22Rv1 (cell line): ENCODE measurements around the gene ANKRD17.
"Not testable (repeated sequence)": the region's sequence is repeated elsewhere in the genome, so short reads cannot be mapped to it uniquely, and the experiment has no call there.

Experiments used
- H3K27ac ChIP-seq: fragments of 450-650 bp; 2 replicates; pipeline ENCODE4 v1.5.1; 2017
- CTCF ChIP-seq: fragments of 450-650 bp; IDR thresholded peaks from 2 replicates; pipeline ENCODE4 v1.5.1; 2017; ENCODE audit warnings: mild to moderate bottlenecking
- ZFX ChIP-seq: fragments of 450-650 bp; IDR thresholded peaks from 2 replicates; pipeline ENCODE4 v1.6.1; 2017; ENCODE audit warnings: antibody characterized with exemption, borderline replicate concordance

Gene ANKRD17

DNA sequence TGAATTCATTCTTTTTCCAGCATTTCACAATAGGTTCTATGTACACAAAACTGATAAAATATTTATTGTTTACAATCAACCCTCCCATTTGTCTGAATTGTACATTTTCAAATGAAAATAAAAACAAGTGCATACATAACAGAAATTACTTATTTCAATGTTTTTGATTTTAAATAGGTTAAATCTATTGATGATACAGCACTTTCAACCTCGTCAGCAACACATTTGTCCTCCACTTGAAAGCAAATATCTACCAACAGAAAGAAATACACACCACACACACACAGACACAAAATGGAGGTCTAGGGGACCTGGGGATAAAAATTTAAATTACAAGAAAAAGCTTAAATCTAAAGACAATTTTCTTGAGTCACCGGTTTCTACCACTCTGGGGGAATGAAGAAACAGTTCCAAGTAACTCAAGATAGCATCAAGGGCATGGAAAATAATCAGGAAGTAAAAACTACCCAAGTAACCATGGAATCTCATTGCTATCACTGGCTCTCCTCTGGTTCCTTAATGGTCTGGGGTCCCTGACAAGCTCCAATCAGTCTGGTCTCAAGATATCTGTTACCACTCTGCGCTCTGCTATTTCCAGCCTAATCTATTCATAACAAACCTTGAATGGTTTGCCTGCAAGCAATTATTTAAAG, 27.6 kb downstream of the ANKRD17 start:
- TF ChIP-seq ZFX (no peak), CTCF (no peak)
- H3K27ac ChIP-seq: no peak overlapping the region; the same call in 1 of the 2 replicates

DNA sequence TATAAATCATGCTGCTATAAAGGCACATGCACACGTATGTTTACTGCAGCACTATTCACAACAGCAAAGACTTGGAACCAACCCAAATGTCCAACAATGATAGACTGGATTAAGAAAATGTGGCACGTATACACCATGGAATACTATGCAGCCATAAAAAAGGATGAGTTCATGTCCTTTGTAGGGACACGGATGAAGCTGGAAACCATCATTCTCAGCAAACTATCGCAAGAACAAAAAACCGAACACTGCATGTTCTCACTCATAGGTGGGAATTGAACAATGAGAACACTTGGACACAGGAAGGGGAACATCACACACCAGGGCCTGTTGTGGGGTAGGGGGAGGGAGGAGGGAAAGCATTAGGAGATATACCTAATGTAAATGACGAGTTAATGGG, 29.8 kb downstream of the ANKRD17 start:
- H3K27ac ChIP-seq: not testable (repeated sequence)

DNA sequence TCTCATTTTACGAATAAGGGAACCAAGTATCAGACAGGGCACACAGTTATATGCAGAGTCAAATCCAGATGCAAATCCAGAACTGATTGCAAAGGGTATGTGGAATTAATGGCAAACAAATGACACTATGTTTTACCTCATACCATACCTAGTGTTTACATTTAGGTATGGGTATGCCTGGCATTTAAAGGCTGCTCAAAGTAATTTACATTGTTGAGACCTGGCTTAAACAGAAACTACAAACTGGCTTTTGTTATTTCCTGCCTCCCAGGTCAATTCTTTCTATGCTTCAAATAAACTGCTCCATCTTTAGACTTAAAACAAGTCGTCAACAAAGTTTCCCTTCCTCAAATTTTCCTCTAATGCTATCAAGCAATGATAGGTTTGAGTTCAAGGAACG, 33.7 kb downstream of the ANKRD17 start:
- no peak overlapping the region for H3K27ac ChIP-seq

GRCh38 chr4:73223258-73223650, 35.3 kb downstream of the ANKRD17 start:
- H3K27ac ChIP-seq: peak overlapping the region; percentile 80
- TF ChIP-seq ZFX (no peak), CTCF (no peak)

More for the DNA sequence above, 33.7 kb downstream of the ANKRD17 start:
- TF ChIP-seq ZFX: no peak
- TF ChIP-seq CTCF: no peak

GRCh38 chr4:73222466-73223257, 35.9 kb downstream of the ANKRD17 start:
- TF ChIP-seq CTCF: no peak
- TF ChIP-seq ZFX: no peak
- H3K27ac ChIP-seq: peak overlapping the region; percentile 80

DNA sequence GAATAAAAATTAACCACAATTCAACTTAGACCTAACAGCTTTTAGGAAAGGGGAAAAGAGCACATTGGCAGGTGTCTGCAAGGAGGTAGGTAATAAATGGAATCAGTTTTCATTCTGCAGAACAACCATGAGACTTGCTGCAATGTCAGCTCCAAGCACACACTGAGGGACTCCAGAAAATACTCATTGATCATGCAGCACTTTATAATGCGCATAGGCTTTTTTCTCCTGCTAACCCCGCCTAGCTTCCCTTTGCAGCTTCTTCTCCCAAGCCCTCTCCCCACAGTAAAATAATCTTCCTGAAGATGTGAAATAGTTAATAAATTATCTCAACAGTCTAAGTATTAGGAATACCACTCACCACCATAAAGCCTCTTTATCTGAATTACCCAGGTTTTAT, 36.9 kb downstream of the ANKRD17 start:
- no peak for TF ChIP-seq CTCF
- no peak for TF ChIP-seq ZFX
- H3K27ac ChIP-seq: peak overlapping the region; percentile 80; the same call in 1 of the 2 replicates

GRCh38 chr4:73220815-73221214, 37.8 kb downstream of the ANKRD17 start:
- TF ChIP-seq CTCF (no peak), ZFX (no peak)
- H3K27ac ChIP-seq: no peak overlapping the region
